HG03469 (cell line): Measurements from ENCODE around the gene ARL10.
A peak's percentile ranks its signal among the peaks of the same experiment; 100 is the strongest.
"Not testable (repeated sequence)": the region's sequence is repeated elsewhere in the genome, so short reads cannot be mapped to it uniquely, and the experiment has no call there.

Experiments used
- ATAC-seq: cut with Tn5 transposase; IDR thresholded peaks from one replicate; pipeline ENCODE4 v1.9.1; 2021; ENCODE audit warnings: mild to moderate bottlenecking, moderate library complexity, moderate number of reproducible peaks; ENCODE audit not compliant: unreplicated experiment

The ARL10 gene

GRCh38 chr5:176388444-176389134, 23.3 kb downstream of the ARL10 start, which contains the start of the genes HIGD2A and NOP16:
Gene HIGD2A, plus strand, starts transcription at chr5:176388751. Its CDS starts 69 bp downstream, at chr5:176388820.
Gene NOP16, minus strand, starts transcription at chr5:176388598. Its CDS starts 59 bp downstream, at chr5:176388539.
- ATAC-seq, result peak; percentile 72

GRCh38 chr5:176389135-176390123, 24.1 kb downstream of the ARL10 start:
- peak; percentile 10 for ATAC-seq

GRCh38 chr5:176391479-176391878, 26.2 kb downstream of the ARL10 start:
- no peak for ATAC-seq

- ATAC-seq, result no peak
These were observed 26.7 kb downstream of the ARL10 start for GRCh38 chr5:176391999-176392398.

- ATAC-seq, result no peak
These were observed 27.2 kb downstream of the ARL10 start for GRCh38 chr5:176392526-176392925.

- ATAC-seq, result no peak
These were observed 28.8 kb downstream of the ARL10 start for GRCh38 chr5:176394096-176394495.

GRCh38 chr5:176394881-176395675, 29.8 kb downstream of the ARL10 start:
- no peak for ATAC-seq

GRCh38 chr5:176396330-176396729, 31.0 kb downstream of the ARL10 start:
- ATAC-seq, result no peak

- no peak for ATAC-seq
These were observed 32.6 kb downstream of the ARL10 start for GRCh38 chr5:176397736-176398420.

GRCh38 chr5:176400382-176401156, 35.3 kb downstream of the ARL10 start:
- ATAC-seq, result no peak

GRCh38 chr5:176401281-176402205, 36.3 kb downstream of the ARL10 start:
- no peak for ATAC-seq

- ATAC-seq, result no peak
These were observed 40.6 kb downstream of the ARL10 start for GRCh38 chr5:176405656-176406435.

GRCh38 chr5:176406436-176407052, 41.3 kb downstream of the ARL10 start:
- no peak for ATAC-seq

- ATAC-seq, result no peak
These were observed 42.4 kb downstream of the ARL10 start for GRCh38 chr5:176407456-176408251.

GRCh38 chr5:176408252-176408573, 42.9 kb downstream of the ARL10 start:
- ATAC-seq, result not testable (repeated sequence)

- ATAC-seq, result no peak
These were observed 43.3 kb downstream of the ARL10 start for GRCh38 chr5:176408590-176408989.

- no peak for ATAC-seq
These were observed 44.5 kb downstream of the ARL10 start for GRCh38 chr5:176409765-176410164.
